GM19193 (cell line): ENCODE measurements around the gene C12orf57.

Experiments used
- POLR2A ChIP-seq: IDR thresholded peaks from 4 replicates; pipeline ENCODE4 v1.6.1; 2011; ENCODE audit not compliant: insufficient read depth, insufficient read length; ENCODE audit errors: extremely low read depth

C12orf57 gene

GRCh38 chr12:6942331-6942665 is 1.5 kb upstream of the C12orf57 start:
- no peak for TF ChIP-seq POLR2A

DNA sequence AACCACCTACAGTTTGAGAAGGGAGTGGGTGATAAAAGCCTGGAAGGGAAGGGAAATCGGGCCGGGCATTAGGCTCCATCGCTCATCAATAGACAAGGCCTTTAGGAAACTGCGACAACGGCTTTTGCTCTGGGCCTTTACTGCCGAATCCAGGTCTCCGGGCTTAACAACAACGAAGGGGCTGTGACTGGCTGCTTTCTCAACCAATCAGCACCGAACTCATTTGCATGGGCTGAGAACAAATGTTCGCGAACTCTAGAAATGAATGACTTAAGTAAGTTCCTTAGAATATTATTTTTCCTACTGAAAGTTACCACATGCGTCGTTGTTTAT is 467 bp upstream of the C12orf57 start:
- TF ChIP-seq POLR2A, result no peak

- TF ChIP-seq POLR2A, result no peak
These were observed 762 bp downstream of the C12orf57 start for GRCh38 chr12:6944381-6945186.

DNA sequence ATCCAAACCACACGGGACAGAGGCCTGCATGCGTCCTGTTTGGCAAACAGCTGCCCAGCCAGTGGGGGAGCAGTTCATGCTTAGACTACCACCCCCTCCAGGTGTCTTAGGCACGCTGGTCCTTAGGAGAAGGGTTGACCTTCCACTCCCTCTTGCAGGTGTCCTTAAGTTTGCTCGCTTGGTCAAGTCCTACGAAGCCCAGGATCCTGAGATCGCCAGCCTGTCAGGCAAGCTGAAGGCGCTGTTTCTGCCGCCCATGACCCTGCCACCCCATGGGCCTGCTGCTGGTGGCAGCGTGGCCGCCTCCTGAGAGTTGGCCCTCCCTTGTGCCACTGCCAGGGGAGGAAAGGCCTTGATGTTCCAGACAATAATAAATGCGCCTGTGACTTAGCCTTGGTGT is 1.8 kb downstream of the C12orf57 start:
- TF ChIP-seq POLR2A, result no peak

DNA sequence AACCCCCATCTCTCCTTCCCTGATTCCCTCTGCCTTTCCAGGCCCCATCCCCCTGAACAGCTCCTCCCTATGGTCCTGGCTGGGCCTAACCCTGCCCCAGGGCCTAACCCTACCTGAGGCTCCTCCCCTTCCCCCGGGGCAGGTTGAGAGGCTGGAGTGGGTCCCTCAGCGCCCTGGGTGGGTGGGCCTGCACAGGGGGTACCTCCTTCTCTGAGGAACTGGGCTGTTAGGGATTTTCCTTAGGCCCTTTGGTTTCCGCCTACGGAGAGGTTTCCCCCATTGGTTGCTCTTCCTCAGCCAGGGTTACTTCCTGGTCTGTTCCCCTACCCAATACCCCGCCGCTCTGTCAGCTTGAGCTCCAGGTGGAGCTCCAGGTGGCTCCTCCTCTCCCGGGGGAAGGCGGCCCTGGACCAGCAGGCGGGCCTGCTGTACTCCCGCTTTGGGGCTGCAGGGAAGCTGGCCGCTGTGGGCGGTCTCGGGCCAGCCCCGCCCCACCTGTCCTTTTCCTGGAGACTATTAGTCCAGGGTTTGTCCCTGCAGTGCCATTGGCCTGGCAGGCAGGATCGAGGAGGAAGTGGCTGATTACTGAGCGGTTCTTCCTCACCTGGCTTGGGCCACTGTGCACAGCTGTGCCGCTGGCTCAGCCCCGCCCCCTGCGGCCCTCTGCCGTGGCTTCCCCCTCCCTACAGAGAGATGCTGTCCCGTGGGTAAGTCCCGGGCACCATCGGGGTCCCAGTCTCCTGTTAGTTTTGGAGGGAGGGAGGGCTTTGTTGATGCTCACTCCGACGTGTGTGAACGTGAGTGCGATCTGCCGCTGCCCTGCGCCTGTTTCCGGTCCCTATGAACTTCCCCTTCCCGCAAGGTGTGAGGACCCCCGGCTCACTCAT is 2.5 kb downstream of the C12orf57 start:
- TF ChIP-seq POLR2A, result peak; percentile 65

DNA sequence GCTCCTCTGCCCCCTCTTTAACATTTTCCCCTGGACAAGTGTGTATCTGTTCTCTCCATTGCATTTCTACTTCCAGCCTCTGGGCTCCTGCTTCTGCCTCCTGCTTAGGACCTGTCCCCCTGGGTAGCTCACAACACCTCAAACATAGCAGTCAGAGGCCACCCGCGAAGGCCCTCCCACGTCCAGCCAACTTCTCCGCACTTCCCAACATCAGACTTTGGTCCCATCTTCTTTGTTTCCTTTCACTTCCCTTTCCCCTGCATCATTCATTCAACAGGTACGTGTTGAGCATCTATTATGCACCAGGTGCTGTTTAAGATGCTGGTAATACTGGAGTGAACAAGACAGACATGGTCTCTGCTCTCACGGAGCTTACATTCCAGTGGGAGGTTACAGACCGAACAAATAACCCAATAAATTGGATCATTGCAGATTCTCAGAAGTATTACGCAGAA is 3.1 kb downstream of the C12orf57 start:
- TF ChIP-seq POLR2A, result no peak

DNA sequence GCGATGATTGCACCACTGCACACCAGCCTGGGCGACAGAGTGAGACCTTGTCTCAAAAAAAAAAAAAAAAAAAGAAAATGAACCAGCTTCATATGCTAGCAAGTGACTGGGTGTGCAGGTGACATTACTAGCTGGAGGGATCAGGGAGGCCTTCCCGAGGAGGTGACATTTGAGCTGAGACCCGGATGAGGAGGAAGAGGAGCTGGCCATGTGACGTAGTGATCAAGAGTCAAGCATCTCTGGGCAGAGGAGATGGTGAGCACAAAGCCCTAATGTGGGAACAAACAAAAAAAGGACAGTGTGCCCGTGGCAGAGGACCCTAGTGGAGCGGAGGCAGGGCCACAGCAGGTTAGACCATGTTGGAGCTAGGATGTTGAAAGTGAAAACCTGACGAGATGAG is 3.8 kb downstream of the C12orf57 start:
- TF ChIP-seq POLR2A, result peak; percentile 14

DNA sequence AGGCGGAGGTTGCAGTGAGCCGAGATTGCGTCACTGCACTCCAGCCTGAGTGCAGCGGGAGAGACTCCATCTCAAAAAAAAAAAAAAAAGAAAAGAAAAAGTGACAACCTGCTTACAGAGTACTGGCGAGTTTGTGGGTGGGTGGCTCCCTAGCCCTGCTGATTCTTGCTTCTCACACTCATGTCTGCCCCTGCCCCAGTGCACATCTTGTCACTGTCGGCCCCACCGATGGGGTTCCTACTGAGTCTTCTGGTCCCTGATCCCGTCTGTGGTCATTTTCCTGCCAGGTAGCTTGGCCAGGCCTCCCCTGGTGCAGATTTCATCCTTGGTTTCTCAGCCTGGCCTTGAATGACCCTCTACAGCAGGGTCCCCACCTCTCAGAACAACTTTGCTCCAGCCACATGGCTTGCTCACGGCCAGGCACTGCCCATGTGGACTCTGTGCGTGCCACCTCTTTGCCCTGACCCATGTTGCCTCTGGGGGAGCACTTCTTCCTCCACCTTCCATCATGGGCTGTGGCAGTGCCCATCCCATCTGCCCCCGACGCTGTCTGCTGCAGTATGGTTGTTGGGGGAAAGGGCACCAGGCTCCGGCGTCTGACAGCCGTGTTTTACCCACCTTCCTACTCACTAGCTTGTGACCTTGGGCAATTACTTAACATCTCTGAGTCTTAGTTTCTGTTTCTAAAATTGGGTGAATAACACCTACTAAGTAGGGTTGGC is 5.2 kb downstream of the C12orf57 start:
- TF ChIP-seq POLR2A, result peak; percentile 25

DNA sequence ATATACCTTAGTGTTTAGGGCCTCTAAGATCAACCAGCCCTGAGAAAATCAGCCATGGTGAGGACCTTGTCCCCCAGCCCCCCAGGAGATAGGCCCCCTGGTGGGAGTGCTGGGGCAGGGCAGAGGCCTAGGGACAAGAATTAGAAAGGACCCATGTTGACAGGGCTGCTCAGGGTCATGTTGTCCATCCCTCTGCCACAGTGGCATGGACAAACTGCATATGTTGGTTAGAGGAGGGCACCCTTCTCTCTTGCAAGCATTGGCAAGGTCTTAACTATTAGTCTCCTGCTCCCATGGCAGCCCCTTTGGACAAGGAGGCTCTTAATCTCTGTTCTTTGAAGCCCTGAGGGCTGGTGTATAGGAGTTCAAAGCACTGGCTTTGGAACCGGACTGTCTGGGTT is 6.6 kb downstream of the C12orf57 start:
- no peak for TF ChIP-seq POLR2A

DNA sequence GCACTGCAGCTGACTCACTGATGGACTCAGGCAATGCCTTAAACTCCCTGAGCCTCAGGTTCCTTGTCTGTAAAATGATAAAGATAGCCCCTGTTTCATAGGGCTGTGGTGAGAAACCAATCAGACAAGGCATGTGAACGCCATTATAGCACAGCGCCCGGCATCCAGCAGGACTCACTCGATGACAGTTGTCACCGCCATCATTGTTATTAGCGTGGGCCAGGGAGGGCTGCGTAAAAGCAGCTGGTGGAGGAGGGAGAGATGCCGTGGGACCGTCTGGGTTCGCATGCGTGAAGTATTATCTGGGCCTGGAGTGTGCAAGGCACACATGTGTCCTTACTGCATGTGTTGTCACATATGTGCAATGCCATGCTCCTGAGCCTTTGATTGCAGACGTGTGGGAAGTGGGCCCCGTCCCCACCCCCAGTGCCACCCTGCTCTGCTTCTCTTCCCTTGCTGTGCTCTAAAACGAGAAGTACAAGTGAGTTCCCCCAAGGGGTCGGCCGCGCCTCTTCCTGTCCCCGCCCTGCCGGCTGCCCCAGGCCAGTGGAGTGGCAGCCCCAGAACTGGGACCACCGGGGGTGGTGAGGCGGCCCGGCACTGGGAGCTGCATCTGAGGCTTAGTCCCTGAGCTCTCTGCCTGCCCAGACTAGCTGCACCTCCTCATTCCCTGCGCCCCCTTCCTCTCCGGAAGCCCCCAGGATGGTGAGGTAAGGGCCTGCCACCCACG is 7.2 kb downstream of the C12orf57 start, which contains the start of gene PTPN6:
Gene PTPN6, plus strand, starts transcription at position 546 of the 730 bp plus-strand sequence. Its CDS starts 157 bp downstream, at position 703.
- peak; percentile 96 for TF ChIP-seq POLR2A

DNA sequence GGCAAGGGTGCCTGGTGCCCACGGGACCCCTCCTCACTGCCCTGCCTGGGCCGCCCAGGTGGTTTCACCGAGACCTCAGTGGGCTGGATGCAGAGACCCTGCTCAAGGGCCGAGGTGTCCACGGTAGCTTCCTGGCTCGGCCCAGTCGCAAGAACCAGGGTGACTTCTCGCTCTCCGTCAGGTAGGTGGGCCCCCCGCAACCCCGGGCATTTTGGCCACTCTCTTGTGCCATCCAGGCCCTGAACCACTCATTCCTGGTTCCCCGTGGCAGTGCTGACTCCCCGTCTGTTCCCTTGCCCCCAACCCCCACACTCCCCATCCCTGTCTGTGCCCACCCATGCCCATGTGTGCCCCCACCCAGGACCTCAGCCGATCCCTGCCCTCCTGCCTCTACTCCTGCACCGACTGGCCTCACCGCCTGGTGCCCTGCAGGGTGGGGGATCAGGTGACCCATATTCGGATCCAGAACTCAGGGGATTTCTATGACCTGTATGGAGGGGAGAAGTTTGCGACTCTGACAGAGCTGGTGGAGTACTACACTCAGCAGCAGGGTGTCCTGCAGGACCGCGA is 7.8 kb downstream of the C12orf57 start:
- TF ChIP-seq POLR2A, result no peak

- TF ChIP-seq POLR2A, result peak; percentile 39
These were observed 8.5 kb downstream of the C12orf57 start for GRCh38 chr12:6952121-6952862.

- no peak for TF ChIP-seq POLR2A
These were observed 9.1 kb downstream of the C12orf57 start for GRCh38 chr12:6952863-6953441.
